WTC11 (cell line): ENCODE data around the gene EDIL3.

Source experiments
- ETV6 ChIP-seq: sonication (generic); formaldehyde crosslinking; IDR thresholded peaks from 2 replicates; pipeline ENCODE4 v1.8.1; 2022; ENCODE audit warnings: mild to moderate bottlenecking, missing genetic modification reagents
- JUN ChIP-seq: sonication (generic); formaldehyde crosslinking; IDR thresholded peaks from 2 replicates; pipeline ENCODE4 v1.8.0; 2023; ENCODE audit warnings: mild to moderate bottlenecking, missing genetic modification reagents
- MAX ChIP-seq: sonication (generic); formaldehyde crosslinking; IDR thresholded peaks from 2 replicates; pipeline ENCODE4 v1.8.0; 2022; ENCODE audit warnings: mild to moderate bottlenecking, missing genetic modification reagents
- MLX ChIP-seq: sonication (generic); formaldehyde crosslinking; IDR thresholded peaks from 2 replicates; pipeline ENCODE4 v1.8.1; 2023; ENCODE audit warnings: mild to moderate bottlenecking, missing genetic modification reagents, moderate library complexity
- SP1 ChIP-seq: sonication (generic); formaldehyde crosslinking; conservative IDR thresholded peaks from 2 replicates; pipeline ENCODE4 v1.8.1; 2022; ENCODE audit warnings: missing genetic modification reagents
- TEAD4 ChIP-seq: sonication (generic); formaldehyde crosslinking; IDR thresholded peaks from 2 replicates; pipeline ENCODE4 v1.8.0; 2022; ENCODE audit warnings: mild to moderate bottlenecking, missing genetic modification reagents
- ZNF416 ChIP-seq: fragments of 250-450 bp; sonication (Bioruptor Pico); IDR thresholded peaks from 2 replicates; pipeline ENCODE4 v1.9.0; 2021; ENCODE audit warnings: mild to moderate bottlenecking, inconsistent platforms
- TF ChIP-seq, protein P1 (sequence below): fragments of 200-600 bp; IDR thresholded peaks from 2 replicates; pipeline ENCODE4 v1.8.0; 2022; ENCODE audit warnings: antibody characterized with exemption
- TF ChIP-seq, protein P2 (sequence below): sonication (generic); formaldehyde crosslinking; IDR thresholded peaks from 2 replicates; pipeline ENCODE4 v1.8.0; 2022; ENCODE audit warnings: mild to moderate bottlenecking, missing genetic modification reagents
- TF ChIP-seq, protein P3 (sequence below): sonication (generic); formaldehyde crosslinking; IDR thresholded peaks from 2 replicates; pipeline ENCODE4 v1.8.1; 2023; ENCODE audit warnings: mild to moderate bottlenecking, moderate library complexity, missing genetic modification reagents
- TF ChIP-seq, protein P4 (sequence below): sonication (generic); formaldehyde crosslinking; IDR thresholded peaks from 2 replicates; pipeline ENCODE4 v1.8.1; 2023; ENCODE audit warnings: mild to moderate bottlenecking, missing genetic modification reagents
- TF ChIP-seq, protein P5 (sequence below): sonication (generic); formaldehyde crosslinking; IDR thresholded peaks from 2 replicates; pipeline ENCODE4 v1.8.1; 2022; ENCODE audit warnings: missing genetic modification reagents, borderline replicate concordance
- TF ChIP-seq, protein P6 (sequence below): sonication (generic); formaldehyde crosslinking; IDR thresholded peaks from 2 replicates; pipeline ENCODE4 v1.8.0; 2022; ENCODE audit warnings: missing genetic modification reagents

DNA sequence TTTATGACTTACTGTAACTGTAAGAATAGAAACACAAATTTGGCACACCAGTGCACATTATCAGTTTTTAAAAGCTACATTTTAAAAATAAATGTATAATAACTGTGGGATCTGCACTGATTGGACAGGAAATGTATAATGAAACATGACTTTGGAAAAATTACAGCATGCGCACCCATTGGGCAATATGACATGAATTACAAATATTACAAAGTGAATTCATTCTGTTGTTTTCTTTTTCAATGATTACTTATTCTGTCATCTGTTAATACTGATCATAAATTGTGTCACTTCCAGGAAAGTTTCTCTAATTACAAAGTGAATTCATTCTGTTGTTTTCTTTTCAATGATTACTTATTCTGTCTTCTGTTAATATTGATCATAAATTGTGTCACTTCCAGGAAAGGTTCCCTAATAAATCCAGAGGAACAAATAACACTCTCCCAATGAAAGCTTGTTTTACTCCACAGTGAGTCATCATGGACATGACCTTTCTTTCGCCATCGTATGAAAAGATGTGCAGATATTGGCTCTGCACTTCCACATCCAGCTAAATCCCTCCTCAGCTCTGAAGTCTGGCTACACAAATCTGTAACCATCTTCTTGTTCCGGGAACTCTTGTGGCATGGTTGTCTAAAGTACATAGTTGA lies 367.0 kb downstream of the EDIL3 start:
- TF ChIP-seq, protein P1, sequence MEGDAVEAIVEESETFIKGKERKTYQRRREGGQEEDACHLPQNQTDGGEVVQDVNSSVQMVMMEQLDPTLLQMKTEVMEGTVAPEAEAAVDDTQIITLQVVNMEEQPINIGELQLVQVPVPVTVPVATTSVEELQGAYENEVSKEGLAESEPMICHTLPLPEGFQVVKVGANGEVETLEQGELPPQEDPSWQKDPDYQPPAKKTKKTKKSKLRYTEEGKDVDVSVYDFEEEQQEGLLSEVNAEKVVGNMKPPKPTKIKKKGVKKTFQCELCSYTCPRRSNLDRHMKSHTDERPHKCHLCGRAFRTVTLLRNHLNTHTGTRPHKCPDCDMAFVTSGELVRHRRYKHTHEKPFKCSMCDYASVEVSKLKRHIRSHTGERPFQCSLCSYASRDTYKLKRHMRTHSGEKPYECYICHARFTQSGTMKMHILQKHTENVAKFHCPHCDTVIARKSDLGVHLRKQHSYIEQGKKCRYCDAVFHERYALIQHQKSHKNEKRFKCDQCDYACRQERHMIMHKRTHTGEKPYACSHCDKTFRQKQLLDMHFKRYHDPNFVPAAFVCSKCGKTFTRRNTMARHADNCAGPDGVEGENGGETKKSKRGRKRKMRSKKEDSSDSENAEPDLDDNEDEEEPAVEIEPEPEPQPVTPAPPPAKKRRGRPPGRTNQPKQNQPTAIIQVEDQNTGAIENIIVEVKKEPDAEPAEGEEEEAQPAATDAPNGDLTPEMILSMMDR, result no peak
- TF ChIP-seq, protein P2, sequence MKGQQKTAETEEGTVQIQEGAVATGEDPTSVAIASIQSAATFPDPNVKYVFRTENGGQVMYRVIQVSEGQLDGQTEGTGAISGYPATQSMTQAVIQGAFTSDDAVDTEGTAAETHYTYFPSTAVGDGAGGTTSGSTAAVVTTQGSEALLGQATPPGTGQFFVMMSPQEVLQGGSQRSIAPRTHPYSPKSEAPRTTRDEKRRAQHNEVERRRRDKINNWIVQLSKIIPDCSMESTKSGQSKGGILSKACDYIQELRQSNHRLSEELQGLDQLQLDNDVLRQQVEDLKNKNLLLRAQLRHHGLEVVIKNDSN (CRISPR knock-in tag), result no peak
- no peak for TF ChIP-seq ZNF416 (CRISPR knock-in tag)
- TF ChIP-seq, protein P3, sequence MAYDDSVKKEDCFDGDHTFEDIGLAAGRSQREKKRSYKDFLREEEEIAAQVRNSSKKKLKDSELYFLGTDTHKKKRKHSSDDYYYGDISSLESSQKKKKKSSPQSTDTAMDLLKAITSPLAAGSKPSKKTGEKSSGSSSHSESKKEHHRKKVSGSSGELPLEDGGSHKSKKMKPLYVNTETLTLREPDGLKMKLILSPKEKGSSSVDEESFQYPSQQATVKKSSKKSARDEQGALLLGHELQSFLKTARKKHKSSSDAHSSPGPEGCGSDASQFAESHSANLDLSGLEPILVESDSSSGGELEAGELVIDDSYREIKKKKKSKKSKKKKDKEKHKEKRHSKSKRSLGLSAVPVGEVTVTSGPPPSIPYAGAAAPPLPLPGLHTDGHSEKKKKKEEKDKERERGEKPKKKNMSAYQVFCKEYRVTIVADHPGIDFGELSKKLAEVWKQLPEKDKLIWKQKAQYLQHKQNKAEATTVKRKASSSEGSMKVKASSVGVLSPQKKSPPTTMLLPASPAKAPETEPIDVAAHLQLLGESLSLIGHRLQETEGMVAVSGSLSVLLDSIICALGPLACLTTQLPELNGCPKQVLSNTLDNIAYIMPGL (CRISPR knock-in tag), result no peak
- no peak for TF ChIP-seq TEAD4
- TF ChIP-seq, protein P4, sequence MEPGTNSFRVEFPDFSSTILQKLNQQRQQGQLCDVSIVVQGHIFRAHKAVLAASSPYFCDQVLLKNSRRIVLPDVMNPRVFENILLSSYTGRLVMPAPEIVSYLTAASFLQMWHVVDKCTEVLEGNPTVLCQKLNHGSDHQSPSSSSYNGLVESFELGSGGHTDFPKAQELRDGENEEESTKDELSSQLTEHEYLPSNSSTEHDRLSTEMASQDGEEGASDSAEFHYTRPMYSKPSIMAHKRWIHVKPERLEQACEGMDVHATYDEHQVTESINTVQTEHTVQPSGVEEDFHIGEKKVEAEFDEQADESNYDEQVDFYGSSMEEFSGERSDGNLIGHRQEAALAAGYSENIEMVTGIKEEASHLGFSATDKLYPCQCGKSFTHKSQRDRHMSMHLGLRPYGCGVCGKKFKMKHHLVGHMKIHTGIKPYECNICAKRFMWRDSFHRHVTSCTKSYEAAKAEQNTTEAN, result no peak
- TF ChIP-seq MAX (CRISPR knock-in tag), result no peak
- TF ChIP-seq MLX (CRISPR knock-in tag), result no peak
- TF ChIP-seq SP1 (CRISPR knock-in tag), result no peak
- TF ChIP-seq, protein P5, sequence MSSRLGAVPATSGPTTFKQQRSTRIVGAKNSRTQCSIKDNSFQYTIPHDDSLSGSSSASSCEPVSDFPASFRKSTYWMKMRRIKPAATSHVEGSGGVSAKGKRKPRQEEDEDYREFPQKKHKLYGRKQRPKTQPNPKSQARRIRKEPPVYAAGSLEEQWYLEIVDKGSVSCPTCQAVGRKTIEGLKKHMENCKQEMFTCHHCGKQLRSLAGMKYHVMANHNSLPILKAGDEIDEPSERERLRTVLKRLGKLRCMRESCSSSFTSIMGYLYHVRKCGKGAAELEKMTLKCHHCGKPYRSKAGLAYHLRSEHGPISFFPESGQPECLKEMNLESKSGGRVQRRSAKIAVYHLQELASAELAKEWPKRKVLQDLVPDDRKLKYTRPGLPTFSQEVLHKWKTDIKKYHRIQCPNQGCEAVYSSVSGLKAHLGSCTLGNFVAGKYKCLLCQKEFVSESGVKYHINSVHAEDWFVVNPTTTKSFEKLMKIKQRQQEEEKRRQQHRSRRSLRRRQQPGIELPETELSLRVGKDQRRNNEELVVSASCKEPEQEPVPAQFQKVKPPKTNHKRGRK, result no peak
- TF ChIP-seq, protein P6, sequence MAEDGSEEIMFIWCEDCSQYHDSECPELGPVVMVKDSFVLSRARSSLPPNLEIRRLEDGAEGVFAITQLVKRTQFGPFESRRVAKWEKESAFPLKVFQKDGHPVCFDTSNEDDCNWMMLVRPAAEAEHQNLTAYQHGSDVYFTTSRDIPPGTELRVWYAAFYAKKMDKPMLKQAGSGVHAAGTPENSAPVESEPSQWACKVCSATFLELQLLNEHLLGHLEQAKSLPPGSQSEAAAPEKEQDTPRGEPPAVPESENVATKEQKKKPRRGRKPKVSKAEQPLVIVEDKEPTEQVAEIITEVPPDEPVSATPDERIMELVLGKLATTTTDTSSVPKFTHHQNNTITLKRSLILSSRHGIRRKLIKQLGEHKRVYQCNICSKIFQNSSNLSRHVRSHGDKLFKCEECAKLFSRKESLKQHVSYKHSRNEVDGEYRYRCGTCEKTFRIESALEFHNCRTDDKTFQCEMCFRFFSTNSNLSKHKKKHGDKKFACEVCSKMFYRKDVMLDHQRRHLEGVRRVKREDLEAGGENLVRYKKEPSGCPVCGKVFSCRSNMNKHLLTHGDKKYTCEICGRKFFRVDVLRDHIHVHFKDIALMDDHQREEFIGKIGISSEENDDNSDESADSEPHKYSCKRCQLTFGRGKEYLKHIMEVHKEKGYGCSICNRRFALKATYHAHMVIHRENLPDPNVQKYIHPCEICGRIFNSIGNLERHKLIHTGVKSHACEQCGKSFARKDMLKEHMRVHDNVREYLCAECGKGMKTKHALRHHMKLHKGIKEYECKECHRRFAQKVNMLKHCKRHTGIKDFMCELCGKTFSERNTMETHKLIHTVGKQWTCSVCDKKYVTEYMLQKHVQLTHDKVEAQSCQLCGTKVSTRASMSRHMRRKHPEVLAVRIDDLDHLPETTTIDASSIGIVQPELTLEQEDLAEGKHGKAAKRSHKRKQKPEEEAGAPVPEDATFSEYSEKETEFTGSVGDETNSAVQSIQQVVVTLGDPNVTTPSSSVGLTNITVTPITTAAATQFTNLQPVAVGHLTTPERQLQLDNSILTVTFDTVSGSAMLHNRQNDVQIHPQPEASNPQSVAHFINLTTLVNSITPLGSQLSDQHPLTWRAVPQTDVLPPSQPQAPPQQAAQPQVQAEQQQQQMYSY (CRISPR knock-in tag), result no peak
- no peak for TF ChIP-seq JUN
- TF ChIP-seq ETV6 (CRISPR knock-in tag), result no peak
